Purkinje cell (primary cell): ENCODE measurements around the gene CDX2. TPM values are rescaled to one million over a fixed set of nuclear protein-coding genes. Genes with fewer than 3 reads are reported as not detected.

Experiments used
- polyA plus RNA-seq: library from polyadenylated mRNA; unstranded; fragments of >200 nt; fragmentation: Nextera tagmentation; gene quantifications from 2 replicates; pipeline ENCODE4 v1.2.1, GENCODE V29; 2014

The CDX2 gene, protein sequence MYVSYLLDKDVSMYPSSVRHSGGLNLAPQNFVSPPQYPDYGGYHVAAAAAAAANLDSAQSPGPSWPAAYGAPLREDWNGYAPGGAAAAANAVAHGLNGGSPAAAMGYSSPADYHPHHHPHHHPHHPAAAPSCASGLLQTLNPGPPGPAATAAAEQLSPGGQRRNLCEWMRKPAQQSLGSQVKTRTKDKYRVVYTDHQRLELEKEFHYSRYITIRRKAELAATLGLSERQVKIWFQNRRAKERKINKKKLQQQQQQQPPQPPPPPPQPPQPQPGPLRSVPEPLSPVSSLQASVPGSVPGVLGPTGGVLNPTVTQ
- polyA plus RNA-seq, result not detected in 2 replicates

DNA sequence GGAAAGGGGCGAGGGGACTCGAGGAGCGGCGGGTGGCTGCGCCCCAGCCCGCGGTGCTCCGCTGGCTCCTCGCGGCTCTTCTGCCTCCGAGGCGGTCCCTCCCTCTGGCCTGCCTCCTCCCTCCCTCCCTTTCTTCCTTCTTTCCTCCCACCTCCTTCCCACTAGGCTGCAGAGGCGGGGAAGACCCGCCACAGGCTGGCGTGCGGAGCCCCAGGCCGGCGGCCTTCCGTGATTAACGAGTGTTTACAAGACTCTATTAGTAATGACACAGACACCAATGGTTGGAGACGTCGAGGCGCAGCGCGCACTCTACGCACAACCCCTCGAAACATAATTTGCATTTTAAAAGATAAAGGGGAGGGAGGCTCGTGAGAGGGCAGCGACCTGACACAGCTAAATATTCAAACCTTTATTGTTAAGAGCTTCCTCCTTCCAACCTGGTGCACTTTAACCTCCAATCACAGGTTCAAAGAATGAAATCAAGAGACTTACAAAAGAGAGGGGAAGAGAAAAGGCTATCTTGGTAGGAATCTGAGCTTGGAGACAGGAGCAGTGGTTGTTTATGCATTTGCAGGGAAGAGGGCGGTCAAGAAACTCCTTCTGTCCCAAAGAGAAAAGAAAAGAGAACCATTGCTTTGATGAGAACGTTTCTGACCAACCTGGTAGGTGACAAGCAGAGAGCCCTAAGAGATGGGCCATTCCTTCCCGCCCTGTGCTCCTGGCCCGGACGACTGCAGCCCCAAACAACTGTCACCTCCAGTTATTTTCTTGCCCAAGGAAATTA is at the start of gene CDX2:
Gene CDX2 (minus strand): TSS at position 234 of the 784 bp plus-strand sequence. CDS start 309 bp downstream, outside the sequence.

GRCh38 chr13:27988520-27988919 is 19.4 kb upstream of the CDX2 start, which contains the start of gene URAD:
Gene URAD (minus strand): TSS chr13:27988693. CDS start chr13:27988637, 56 bp downstream.

DNA sequence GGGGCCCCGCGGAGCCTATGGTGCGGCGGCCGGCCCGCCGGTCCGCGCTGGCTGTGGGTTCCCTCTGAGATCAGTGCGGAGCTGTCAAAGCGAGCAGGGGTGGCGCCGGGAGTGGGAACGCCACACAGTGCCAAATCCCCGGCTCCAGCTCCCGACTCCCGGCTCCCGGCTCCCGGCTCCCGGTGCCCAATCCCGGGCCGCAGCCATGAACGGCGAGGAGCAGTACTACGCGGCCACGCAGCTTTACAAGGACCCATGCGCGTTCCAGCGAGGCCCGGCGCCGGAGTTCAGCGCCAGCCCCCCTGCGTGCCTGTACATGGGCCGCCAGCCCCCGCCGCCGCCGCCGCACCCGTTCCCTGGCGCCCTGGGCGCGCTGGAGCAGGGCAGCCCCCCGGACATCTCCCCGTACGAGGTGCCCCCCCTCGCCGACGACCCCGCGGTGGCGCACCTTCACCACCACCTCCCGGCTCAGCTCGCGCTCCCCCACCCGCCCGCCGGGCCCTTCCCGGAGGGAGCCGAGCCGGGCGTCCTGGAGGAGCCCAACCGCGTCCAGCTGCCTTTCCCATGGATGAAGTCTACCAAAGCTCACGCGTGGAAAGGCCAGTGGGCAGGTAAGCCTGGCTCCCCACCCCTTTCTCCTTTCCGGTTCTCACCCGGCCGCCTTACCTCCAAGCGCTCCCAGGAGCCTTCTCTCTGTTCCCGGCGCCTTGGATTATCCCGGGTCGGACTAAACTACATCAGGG is 49.0 kb downstream of the CDX2 start, which contains the start of gene PDX1:
Gene PDX1 (plus strand): TSS at position 67 of the 743 bp plus-strand sequence. CDS start 139 bp downstream, at position 206.

Other genes starting within 250 kb of the CDX2 start
- not detected in 2 replicates for gene GSX1, start 176.8 kb downstream of the CDX2 start, polyA plus RNA-seq
- gene PDX1, start 49.3 kb downstream of the CDX2 start, polyA plus RNA-seq, result not detected in 2 replicates
- gene URAD, start 19.4 kb upstream of the CDX2 start, polyA plus RNA-seq, result not detected in 2 replicates
- not detected in 2 replicates for gene FLT3, start 131.3 kb upstream of the CDX2 start, polyA plus RNA-seq
- 9.3 and 11.6 TPM in 2 replicates for gene PAN3, start 169.2 kb upstream of the CDX2 start, polyA plus RNA-seq